HG02610 (cell line): ENCODE measurements around the gene NEXN.
"Not testable (repeated sequence)": the region's sequence is repeated elsewhere in the genome, so short reads cannot be mapped to it uniquely, and the experiment has no call there.

Experiments used
- ATAC-seq: cut with Tn5 transposase; IDR thresholded peaks from one replicate; pipeline ENCODE4 v1.9.1; 2021; ENCODE audit warnings: mild to moderate bottlenecking, moderate library complexity; ENCODE audit not compliant: unreplicated experiment

Gene NEXN

GRCh38 chr1:77958391-77958790 lies 70.0 kb downstream of the NEXN start:
- ATAC-seq = no peak

- ATAC-seq = no peak
Observed at GRCh38 chr1:77958850-77959249, 70.4 kb downstream of the NEXN start.

GRCh38 chr1:77961392-77961791 lies 73.0 kb downstream of the NEXN start:
- no peak for ATAC-seq

- ATAC-seq = no peak
Observed at GRCh38 chr1:77966291-77966690, 77.9 kb downstream of the NEXN start.

GRCh38 chr1:77970192-77970591 lies 81.8 kb downstream of the NEXN start:
- no peak for ATAC-seq

- no peak for ATAC-seq
Observed at GRCh38 chr1:77972080-77972479, 83.7 kb downstream of the NEXN start.

GRCh38 chr1:77975386-77975785 lies 87.0 kb downstream of the NEXN start:
- no peak for ATAC-seq

- ATAC-seq = no peak
Observed at GRCh38 chr1:77975907-77976306, 87.5 kb downstream of the NEXN start.

- ATAC-seq = no peak
Observed at GRCh38 chr1:77976433-77977076, 88.1 kb downstream of the NEXN start.

- ATAC-seq = no peak
Observed at GRCh38 chr1:77977989-77978292, 89.5 kb downstream of the NEXN start.

GRCh38 chr1:77978293-77978968 lies 90.0 kb downstream of the NEXN start:
- peak; percentile 78 for ATAC-seq

GRCh38 chr1:77978969-77979876 lies 90.8 kb downstream of the NEXN start, which contains the start of gene FUBP1:
FUBP1 (minus strand) TSS chr1:77979072; CDS start chr1:77979004, 68 bp downstream.
- ATAC-seq = peak; percentile 79

GRCh38 chr1:77983352-77983996 lies 95.0 kb downstream of the NEXN start:
- ATAC-seq = not testable (repeated sequence)

- no peak for ATAC-seq
Observed at GRCh38 chr1:77983997-77984355, 95.6 kb downstream of the NEXN start.

GRCh38 chr1:77984629-77985028 lies 96.2 kb downstream of the NEXN start:
- ATAC-seq = no peak

GRCh38 chr1:77986810-77987209 lies 98.4 kb downstream of the NEXN start:
- no peak for ATAC-seq

GRCh38 chr1:77987919-77988318 lies 99.5 kb downstream of the NEXN start:
- ATAC-seq = no peak

- no peak for ATAC-seq
Observed at GRCh38 chr1:77989744-77990143, 101.3 kb downstream of the NEXN start.

GRCh38 chr1:77990629-77991204 lies 102.3 kb downstream of the NEXN start:
- no peak for ATAC-seq

GRCh38 chr1:77991638-77992037 lies 103.2 kb downstream of the NEXN start:
- ATAC-seq = no peak
